Panc1 (cell line): ENCODE data around the gene EFCC1. TPM values are rescaled to one million over a fixed set of nuclear protein-coding genes. Genes with fewer than 3 reads are reported as not detected.

Source experiments
- ATAC-seq: fragments of 200-7000 bp; cut with Tn5 transposase; 2 replicates; pipeline ENCODE4 v1.9.1; 2020; ENCODE audit warnings: mild to moderate bottlenecking, moderate library complexity
- BruUV-seq: library from RNA; stranded (reverse); fragments of 400-500 nt; replicated peaks from 2 replicates; lab custom pipeline; 2021; lab: Mats Ljungman, UMichigan
- CTCF ChIA-PET: fragments of 300-600 bp; sonication (Branson Sonifier 250); formaldehyde crosslinking; loops from one replicate; lab custom pipeline; 2022; ENCODE audit warnings: antibody characterized with exemption; lab: Charles Lee
- POLR2A ChIA-PET: fragments of 300-600 bp; sonication (Branson Sonifier 250); formaldehyde crosslinking; loops from one replicate; lab custom pipeline; 2022; ENCODE audit warnings: antibody characterized with exemption; lab: Charles Lee
- DNase-seq: peaks from one replicate; pipeline ENCODE4 v3.0.0-alpha.2; 2010; ENCODE audit warnings: low read depth, low spot score
- H3K27ac ChIP-seq: 2 replicates; pipeline ENCODE4 v1.5.1; 2011; ENCODE audit warnings: mild to moderate bottlenecking, low read length, inconsistent platforms
- H3K27me3 ChIP-seq: fragments of 200-500 bp; sonication (Bioruptor generic); 2 replicates; pipeline ENCODE4 v1.6.0; 2014; ENCODE audit warnings: low read length, inconsistent platforms; ENCODE audit not compliant: control insufficient read depth, insufficient read depth
- H3K36me3 ChIP-seq: fragments of 200-500 bp; sonication (Bioruptor generic); 2 replicates; pipeline ENCODE4 v1.5.1; 2014; ENCODE audit warnings: inconsistent platforms, mild to moderate bottlenecking, low read length, moderate library complexity; ENCODE audit not compliant: control insufficient read depth, insufficient read depth
- H3K4me1 ChIP-seq: 2 replicates; pipeline ENCODE4 v1.5.1; 2011; ENCODE audit warnings: inconsistent platforms, mild to moderate bottlenecking, low read length, moderate library complexity; ENCODE audit not compliant: control insufficient read depth, insufficient read depth
- H3K4me3 ChIP-seq, 2 experiments: 2 replicates each; pipeline ENCODE4 v1.5.1; 2011 to 2012; ENCODE audit warnings: low read depth in 2 of 2, low read length in 2 of 2, mild to moderate bottlenecking in 2 of 2, inconsistent platforms in 1 of 2, moderate library complexity in 1 of 2
- H3K9me3 ChIP-seq: fragments of 200-500 bp; sonication (Bioruptor generic); 2 replicates; pipeline ENCODE4 v1.5.1; 2014; ENCODE audit warnings: low read depth, mild to moderate bottlenecking, inconsistent platforms, low read length, moderate library complexity; ENCODE audit not compliant: control insufficient read depth, insufficient read depth
- CTCF ChIP-seq: fragments of 450-650 bp; IDR thresholded peaks from 2 replicates; pipeline ENCODE4 v1.5.1; 2017; ENCODE audit warnings: mild to moderate bottlenecking
- POLR2AphosphoS5 ChIP-seq: IDR thresholded peaks from 2 replicates; pipeline ENCODE4 v1.6.1; 2012; ENCODE audit warnings: mild to moderate bottlenecking, low read depth, low read length, moderate library complexity
- REST ChIP-seq, 2 experiments: IDR thresholded peaks; 2 replicates each; pipeline ENCODE4 v1.6.1; 2011 to 2012; ENCODE audit warnings: low read depth in 2 of 2, control low read depth in 1 of 2, low read length in 1 of 2, mild to moderate bottlenecking in 1 of 2, moderate library complexity in 1 of 2; ENCODE audit not compliant: insufficient read depth in 1 of 2
- SIN3A ChIP-seq: IDR thresholded peaks from 2 replicates; pipeline ENCODE4 v1.6.1; 2012; ENCODE audit warnings: low read depth, mild to moderate bottlenecking, low read length, moderate library complexity, borderline replicate concordance; ENCODE audit not compliant: insufficient read depth
- TCF7L2 ChIP-seq: IDR thresholded peaks from 2 replicates; pipeline ENCODE4 v1.6.1; 2011; ENCODE audit warnings: mild to moderate bottlenecking, low read depth, low read length, inconsistent platforms
- in situ Hi-C: cut with HindIII; loops from 2 replicates; pipeline ENCODE4 v1.10.0; 2016; ENCODE audit warnings: low sequenced_read_pairs, low pct_unique_long_range_greater_than_20kb
- intact Hi-C: fragments of 100-400 bp; cut with micrococcal nuclease; formaldehyde crosslinking; loops from one replicate; pipeline ENCODE4 v1.10.0; 2022; ENCODE audit not compliant: unreplicated experiment
- total RNA-seq: library from RNA; stranded (reverse); gene quantifications from one replicate; pipeline ENCODE4 v1.2.1, GENCODE V29; 2021; ENCODE audit not compliant: unreplicated experiment

The EFCC1 gene
- total RNA-seq, 1 experiment from 2014 or later = 0.15 TPM

- TF ChIP-seq REST (IDR thresholded peaks at IDR 0.05; ENCODE audit: insufficient read depth in 1 of 2, low read depth in 2 of 2, low read length in 1 of 2) (no peak), POLR2AphosphoS5 (no peak), TCF7L2 (no peak), SIN3A (no peak), CTCF (no peak)
- no peak for DNase-seq
- ChIA-PET POLR2A (no interaction called here), CTCF (no interaction called here)
- intact Hi-C loops = no loop called here
- ATAC-seq = no peak
- Histone ChIP-seq H3K4me1 (no peaks in the 10 kb centered on the region; the same call in 1 of the 2 replicates), H3K9me3 (no peaks in the 10 kb centered on the region), H3K27me3 (no peaks in the 10 kb centered on the region), H3K27ac (no peak overlapping the region), H3K4me3 (no peak overlapping the region), H3K36me3 (no peaks in the 10 kb centered on the region)
- BruUV-seq = no TSS peak
- in situ Hi-C loops = no loop called here
These were observed 44.6 kb downstream of the EFCC1 start for GRCh38 chr3:129045675-129046036.

GRCh38 chr3:129046037-129046731, 45.1 kb downstream of the EFCC1 start:
- ChIA-PET POLR2A (no interaction called here), CTCF (no interaction called here)
- DNase-seq (no peak), ATAC-seq (no peak)
- H3K4me1 ChIP-seq = no peaks in the 10 kb centered on the region; the same call in 1 of the 2 replicates
- no TSS peak for BruUV-seq
- in situ Hi-C loops = no loop called here
- no peaks in the 10 kb centered on the region for H3K36me3 ChIP-seq
- H3K27ac ChIP-seq = no peak overlapping the region
- no peak overlapping the region for H3K4me3 ChIP-seq
- intact Hi-C loops = no loop called here
- TF ChIP-seq REST (IDR thresholded peaks at IDR 0.05; ENCODE audit: insufficient read depth in 1 of 2, low read depth in 2 of 2, low read length in 1 of 2) (no peak), TCF7L2 (no peak), SIN3A (no peak), CTCF (no peak), POLR2AphosphoS5 (no peak)
- H3K9me3 ChIP-seq = no peaks in the 10 kb centered on the region
- no peaks in the 10 kb centered on the region for H3K27me3 ChIP-seq
